IMR-90 (cell line): ENCODE data around the gene RNF224. TPM values are rescaled to one million over a fixed set of nuclear protein-coding genes. Genes with fewer than 3 reads are reported as not detected.

Experiments
- CTCF ChIP-seq: conservative IDR thresholded peaks from 2 replicates; pipeline ENCODE4 v1.5.1; 2012; ENCODE audit warnings: mild to moderate bottlenecking, low read depth, low read length, improper control_type of control experiment
- MAFK ChIP-seq: IDR thresholded peaks from 2 replicates; pipeline ENCODE4 v1.6.1; 2012; ENCODE audit warnings: low read depth, low read length, improper control_type of control experiment
- MAZ ChIP-seq: IDR thresholded peaks from 2 replicates; pipeline ENCODE4 v1.6.1; 2012; ENCODE audit warnings: low read depth, mild to moderate bottlenecking, low read length, improper control_type of control experiment, moderate library complexity, borderline replicate concordance
- RFX5 ChIP-seq: IDR thresholded peaks from 2 replicates; pipeline ENCODE4 v1.8.0; 2012; ENCODE audit warnings: low read depth, mild to moderate bottlenecking, low read length, moderate library complexity
- polyA plus RNA-seq, 3 experiments: library from polyadenylated mRNA; depleted of rRNA; stranded (reverse); fragments of >200 nt; gene quantifications; 2 replicates each; pipeline ENCODE4 v1.2.3, GENCODE V29; 2012; ENCODE audit warnings: low replicate concordance in 1 of 3
- total RNA-seq: library from RNA; depleted of rRNA; stranded (reverse); fragments of >200 nt; gene quantifications from 2 replicates; pipeline ENCODE4 v1.2.3, GENCODE V29; 2012

The RNF224 gene
- total and polyA plus RNA-seq, 2 of the 4 experiments (the other 2 are of a cell fraction), result not detected

GRCh38 chr9:137227054-137227852, at the start of gene RNF224 (continued):
- TF ChIP-seq CTCF, result peak; percentile 92
- TF ChIP-seq MAZ, result 0 out of 2 replicates have a peak, but pooled peaks have one; percentile 29
- TF ChIP-seq RFX5, result no peak
- no peak for TF ChIP-seq MAFK
